Omental fat pad (tissue), 4 donors: ENCODE measurements around the gene PACSIN2. TPM values are rescaled to one million over a fixed set of nuclear protein-coding genes. Genes with fewer than 3 reads are reported as not detected.

Experiments
- ATAC-seq: fragments of 150-250 bp; one replicate; pipeline ENCODE4 v1.9.1; 2016; ENCODE audit warnings: mild to moderate bottlenecking, moderate library complexity; ENCODE audit not compliant: low FRiP score
- DNase-seq: peaks from one replicate; pipeline ENCODE4 v3.0.0-alpha.2; 2019; ENCODE audit warnings: low spot score
- total RNA-seq, 4 donors: library from RNA; depleted of rRNA; stranded (reverse); fragments of >200 nt; gene quantifications; one replicate each; pipeline ENCODE4 v1.1.0, GENCODE V29; 2016
- TF ChIP-seq, protein P1 (sequence below), 3 donors: fragments of 450-650 bp; IDR thresholded peaks; one replicate each; pipeline ENCODE4 v1.5.1; 2016 to 2017; ENCODE audit warnings: antibody characterized with exemption in 3 of 3, mild to moderate bottlenecking in 3 of 3, moderate library complexity in 2 of 3

Gene PACSIN2
- total RNA-seq, 4 donors from 2014 or later = 39.0 to 111 (median 51.3) TPM

DNA sequence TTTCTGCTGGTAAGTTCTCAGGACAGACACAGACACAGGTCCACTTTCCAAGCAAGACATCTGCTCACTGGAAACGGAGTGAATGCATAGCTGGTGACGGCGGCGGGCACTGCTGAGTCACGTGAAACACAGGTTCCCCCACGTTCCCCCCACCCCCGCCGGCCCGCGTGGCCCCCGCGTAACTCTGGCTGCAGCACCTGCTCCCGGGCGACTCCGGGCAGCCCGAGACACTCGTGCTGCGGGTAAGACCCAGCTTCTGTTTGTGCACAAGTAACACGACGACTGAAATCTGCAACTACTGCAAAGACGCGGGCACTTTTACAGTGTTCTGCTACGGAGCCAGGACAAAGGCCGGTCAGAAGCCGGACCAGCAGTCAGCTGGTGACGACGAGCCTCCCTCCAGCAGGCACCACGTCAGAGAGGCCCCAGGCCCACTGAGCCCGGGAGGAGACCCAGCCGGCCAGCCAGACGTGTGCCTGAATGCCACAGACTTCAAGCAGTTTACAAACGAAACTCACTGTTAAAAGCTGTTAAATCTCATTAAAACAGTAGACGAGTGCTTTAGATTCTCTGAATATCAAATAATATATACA, 145.0 kb downstream of the PACSIN2 start:
- ATAC-seq (no peak), DNase-seq (no peak)
- TF ChIP-seq, protein P1, sequence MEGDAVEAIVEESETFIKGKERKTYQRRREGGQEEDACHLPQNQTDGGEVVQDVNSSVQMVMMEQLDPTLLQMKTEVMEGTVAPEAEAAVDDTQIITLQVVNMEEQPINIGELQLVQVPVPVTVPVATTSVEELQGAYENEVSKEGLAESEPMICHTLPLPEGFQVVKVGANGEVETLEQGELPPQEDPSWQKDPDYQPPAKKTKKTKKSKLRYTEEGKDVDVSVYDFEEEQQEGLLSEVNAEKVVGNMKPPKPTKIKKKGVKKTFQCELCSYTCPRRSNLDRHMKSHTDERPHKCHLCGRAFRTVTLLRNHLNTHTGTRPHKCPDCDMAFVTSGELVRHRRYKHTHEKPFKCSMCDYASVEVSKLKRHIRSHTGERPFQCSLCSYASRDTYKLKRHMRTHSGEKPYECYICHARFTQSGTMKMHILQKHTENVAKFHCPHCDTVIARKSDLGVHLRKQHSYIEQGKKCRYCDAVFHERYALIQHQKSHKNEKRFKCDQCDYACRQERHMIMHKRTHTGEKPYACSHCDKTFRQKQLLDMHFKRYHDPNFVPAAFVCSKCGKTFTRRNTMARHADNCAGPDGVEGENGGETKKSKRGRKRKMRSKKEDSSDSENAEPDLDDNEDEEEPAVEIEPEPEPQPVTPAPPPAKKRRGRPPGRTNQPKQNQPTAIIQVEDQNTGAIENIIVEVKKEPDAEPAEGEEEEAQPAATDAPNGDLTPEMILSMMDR (IDR thresholded peaks at IDR 0.05) = no peak

DNA sequence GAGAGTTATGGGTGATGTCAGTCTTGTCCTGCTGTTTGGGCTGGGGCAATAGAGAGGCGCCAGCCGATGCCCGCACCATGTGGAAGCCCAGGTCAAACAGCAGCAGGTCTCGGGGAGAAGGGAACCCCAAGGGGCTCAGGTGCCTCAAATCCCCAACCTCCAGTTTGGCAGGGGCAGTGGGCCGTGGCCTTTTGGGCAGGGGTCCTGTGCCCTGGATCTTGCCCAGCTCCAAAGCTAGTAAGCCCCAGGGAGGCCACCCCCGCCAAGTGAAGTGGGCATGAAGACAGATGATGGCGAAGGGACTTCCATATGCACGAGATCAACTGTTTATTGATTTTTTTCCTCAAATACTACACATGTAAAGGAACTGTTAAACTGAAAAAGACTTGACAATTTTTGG, 145.5 kb downstream of the PACSIN2 start:
- TF ChIP-seq, protein P1 (IDR thresholded peaks at IDR 0.05) = no peak
- no peak for DNase-seq
- ATAC-seq = no peak

DNA sequence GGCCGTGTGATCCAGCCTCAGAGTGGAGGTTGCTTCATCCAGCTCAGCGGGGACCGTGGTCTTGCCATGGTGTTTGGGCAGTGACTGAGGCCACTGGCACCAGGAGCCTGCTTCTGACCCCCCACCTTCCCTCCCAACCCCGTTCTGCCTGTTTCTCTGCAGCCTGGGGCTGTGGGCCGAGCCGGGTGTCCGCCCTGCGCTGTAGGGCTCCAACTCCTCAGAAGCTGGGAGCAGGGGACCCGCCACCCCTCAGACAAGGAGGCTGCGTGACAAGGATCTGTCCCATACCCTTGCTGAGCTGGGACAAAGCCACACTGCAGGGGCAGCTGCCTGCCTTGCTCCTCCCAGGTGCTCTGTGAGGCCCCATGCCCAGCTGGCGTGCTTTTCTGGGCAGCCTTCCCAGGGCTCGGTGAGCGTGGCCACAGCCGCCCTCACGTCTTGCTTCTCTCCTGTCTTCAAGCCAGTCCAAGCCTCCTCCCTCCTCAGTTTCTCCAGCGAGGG, 146.1 kb downstream of the PACSIN2 start:
- ATAC-seq (no peak), DNase-seq (no peak)
- TF ChIP-seq, protein P1 (IDR thresholded peaks at IDR 0.05) = no peak

DNA sequence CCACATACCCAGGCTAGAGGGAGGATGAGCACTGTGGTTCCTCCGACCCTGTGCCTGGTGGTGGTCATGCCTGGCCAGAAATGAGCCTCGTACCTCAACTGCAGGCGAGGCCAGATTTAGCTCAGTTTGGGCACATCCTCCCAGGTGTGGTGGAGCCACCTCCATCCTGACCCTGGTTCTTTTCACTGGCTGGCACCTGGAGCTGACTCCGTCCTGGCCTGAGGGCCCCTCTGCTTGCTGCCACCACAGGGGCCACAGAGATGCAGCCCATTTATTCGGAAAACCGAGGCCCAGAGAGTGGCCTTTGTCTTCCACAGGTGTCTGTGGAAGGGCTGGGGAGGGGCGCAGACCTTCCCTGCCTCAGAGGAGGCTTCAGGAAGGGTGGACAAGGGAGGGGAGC, 148.8 kb downstream of the PACSIN2 start:
- DNase-seq = no peak
- TF ChIP-seq, protein P1 (IDR thresholded peaks at IDR 0.05) = no peak
- ATAC-seq = no peak

DNA sequence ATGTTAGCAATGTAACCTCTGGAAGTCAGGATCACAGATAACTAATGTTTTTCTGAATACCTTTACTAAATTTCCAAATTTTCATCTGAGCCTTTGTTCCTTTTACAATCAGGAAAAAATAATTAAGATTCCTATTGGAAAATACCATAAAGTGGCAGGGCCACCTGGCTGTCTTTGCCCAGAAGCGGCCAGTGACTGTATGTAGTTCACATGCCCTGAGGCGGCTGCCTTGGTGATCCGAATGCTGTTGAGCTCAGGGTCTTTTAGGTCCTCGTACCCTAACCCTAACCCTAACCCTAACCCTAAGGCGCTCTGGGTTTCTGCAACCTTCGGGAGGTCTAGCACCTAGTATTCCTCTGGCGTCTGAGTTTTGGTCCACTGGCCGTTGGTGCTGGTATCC, 149.4 kb downstream of the PACSIN2 start:
- TF ChIP-seq, protein P1 (IDR thresholded peaks at IDR 0.05) = no peak
- DNase-seq = no peak

DNA sequence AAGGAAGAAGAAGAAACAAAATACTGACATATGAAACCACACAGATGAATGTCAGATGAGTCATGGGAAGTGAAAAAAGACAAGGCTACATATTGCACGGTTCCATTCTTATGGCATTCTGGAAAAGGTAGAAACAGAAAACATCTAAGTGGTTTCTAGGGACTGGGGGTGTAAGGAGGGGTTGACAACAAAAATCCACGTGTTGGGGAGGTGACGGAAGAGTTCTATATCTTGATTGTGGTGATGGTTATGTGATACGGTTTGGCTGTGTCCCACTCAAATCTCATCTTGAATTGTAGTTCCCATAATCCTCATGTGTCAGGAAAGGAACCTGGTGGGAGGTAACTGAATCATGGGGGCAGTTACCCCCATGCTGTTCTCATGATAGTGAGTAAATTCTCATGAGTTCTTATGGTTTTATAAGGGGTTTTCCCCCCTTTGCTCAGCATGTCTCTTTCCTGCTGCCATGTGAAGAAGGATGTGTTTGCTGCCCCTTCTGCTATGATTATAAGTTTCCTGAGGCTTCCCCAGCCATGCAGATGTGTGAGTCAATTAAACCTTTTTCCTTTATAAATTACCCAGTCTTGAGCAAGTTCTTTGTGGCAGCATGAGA, 151.5 kb downstream of the PACSIN2 start:
- DNase-seq (no peak), ATAC-seq (peak; percentile 41)
- TF ChIP-seq, protein P1 (IDR thresholded peaks at IDR 0.05) = no peak

More for the DNA sequence above, 149.4 kb downstream of the PACSIN2 start:
- ATAC-seq = no peak
